Lower leg skin (tissue), 4 donors: ENCODE data around the gene LGI1. TPM values are rescaled to one million over a fixed set of nuclear protein-coding genes. Genes with fewer than 3 reads are reported as not detected.

Experiments
- DNase-seq, 2 donors: peaks; one replicate each; pipeline ENCODE4 v3.0.0-alpha.2; 2019; ENCODE audit warnings: low spot score in 2 of 2
- H3K4me3 ChIP-seq: fragments of 200-600 bp; sonication (generic); 2 replicates; pipeline ENCODE4 v1.5.1; 2017; ENCODE audit warnings: mild to moderate bottlenecking, low read depth; ENCODE audit not compliant: poor library complexity, severe bottlenecking
- CTCF ChIP-seq, 3 donors: fragments of 450-650 bp; IDR thresholded peaks; one replicate each; pipeline ENCODE4 v1.5.1; 2016; ENCODE audit warnings: antibody characterized with exemption in 3 of 3, mild to moderate bottlenecking in 3 of 3, moderate library complexity in 2 of 3
- POLR2A ChIP-seq, 2 donors: fragments of 450-650 bp; IDR thresholded peaks; one replicate each; pipeline ENCODE4 v1.6.1; 2016 to 2017; ENCODE audit warnings: antibody characterized with exemption in 2 of 2, mild to moderate bottlenecking in 1 of 2, moderate library complexity in 1 of 2
- WGBS, 2 donors: methylation state at CpG; one replicate each; pipeline ENCODE4 v1.1.5; 2018; 5-methylcytosine and 5-hydroxymethylcytosine counted together
- intact Hi-C: fragments of 100-400 bp; cut with DNase I; formaldehyde crosslinking; loops from one replicate; pipeline ENCODE4 v1.15.0; 2023; ENCODE audit warnings: low total_unique reads
- total RNA-seq, 4 donors: library from RNA; depleted of rRNA; stranded (reverse); fragments of >200 nt; gene quantifications; one replicate each; pipeline ENCODE4 v1.1.0, GENCODE V29; 2016

The LGI1 gene
- total RNA-seq, 4 donors from 2014 or later: 2.8 TPM; not detected in 3

- no peak for DNase-seq
- WGBS, 2 donors: 73 to 74% methylated on average over 10 of the region's 10 CpGs
- TF ChIP-seq CTCF (IDR thresholded peaks at IDR 0.05) (no peak), POLR2A (IDR thresholded peaks at IDR 0.05) (no peak)
- intact Hi-C loops: no loop called here
- no peak overlapping the region for H3K4me3 ChIP-seq
These were observed 2.2 kb upstream of the LGI1 start for GRCh38 chr10:93755443-93756116.

- DNase-seq: no peak
- intact Hi-C loops: no loop called here
- WGBS, 2 donors: 57 to 73% methylated on average over 3 of the region's 3 CpGs
These were observed 1.6 kb upstream of the LGI1 start for GRCh38 chr10:93756118-93756517.

GRCh38 chr10:93757136-93757535, 600 bp upstream of the LGI1 start:
- no peak overlapping the region for H3K4me3 ChIP-seq

More at GRCh38 chr10:93756118-93756517, 1.6 kb upstream of the LGI1 start:
- H3K4me3 ChIP-seq: no peak overlapping the region
- TF ChIP-seq POLR2A (IDR thresholded peaks at IDR 0.05) (no peak), CTCF (IDR thresholded peaks at IDR 0.05) (no peak)

GRCh38 chr10:93758508-93758885, 761 bp downstream of the LGI1 start:
- WGBS, 2 donors: 30 to 32% methylated on average over 5 of the region's 5 CpGs
- TF ChIP-seq POLR2A (IDR thresholded peaks at IDR 0.05) (no peak), CTCF (IDR thresholded peaks at IDR 0.05) (no peak)
- no peak overlapping the region for H3K4me3 ChIP-seq
- intact Hi-C loops: no loop called here
- no peak for DNase-seq

More at GRCh38 chr10:93757136-93757535, 600 bp upstream of the LGI1 start:
- intact Hi-C loops: no loop called here
- TF ChIP-seq CTCF (IDR thresholded peaks at IDR 0.05): no peak
- no peak for TF ChIP-seq POLR2A (IDR thresholded peaks at IDR 0.05)
- no peak for DNase-seq
- WGBS, 2 donors: 30 to 31% methylated on average over 5 of the region's 5 CpGs

GRCh38 chr10:93758891-93759410, 1.2 kb downstream of the LGI1 start:
- intact Hi-C loops: no loop called here
- no peak for DNase-seq
- no peak for TF ChIP-seq POLR2A (IDR thresholded peaks at IDR 0.05)
- no peak for TF ChIP-seq CTCF (IDR thresholded peaks at IDR 0.05)
- 51% methylated on average over 4 of the region's 4 CpGs for WGBS, 2 donors
- H3K4me3 ChIP-seq: no peak overlapping the region

- DNase-seq: no peak
- TF ChIP-seq POLR2A (IDR thresholded peaks at IDR 0.05) (no peak), CTCF (IDR thresholded peaks at IDR 0.05) (no peak)
- H3K4me3 ChIP-seq: no peak overlapping the region
- intact Hi-C loops: no loop called here
- 76 to 84% methylated on average over 7 of the region's 7 CpGs for whole genome bisulfite sequencing, 2 donors
These were observed 2.8 kb downstream of the LGI1 start for GRCh38 chr10:93760490-93760889.
